Measurements from ENCODE around the gene NFXL1.

Gene NFXL1

GRCh38 chr4:47814618-47815295 is 99.6 kb downstream of the NFXL1 start:
- Histone ChIP-seq H3K4me3 (ENCODE audit: low read length) (no peak overlapping the region), H3K4me1 (ENCODE audit: insufficient read depth, low read length) (no peaks in the 10 kb centered on the region), H2AFZ (ENCODE audit: low read depth, low read length) (no peak overlapping the region), H3K9me3 (ENCODE audit: low read length) (no peaks in the 10 kb centered on the region), H3K27me3 (ENCODE audit: insufficient read depth, low read length) (no peaks in the 10 kb centered on the region), H3K36me3 (ENCODE audit: insufficient read depth, low read length) (no peaks in the 10 kb centered on the region)

- no peaks in the 10 kb centered on the region for H3K36me3 ChIP-seq (ENCODE audit: insufficient read depth, low read length)
- H3K4me1 ChIP-seq (ENCODE audit: insufficient read depth, low read length): no peaks in the 10 kb centered on the region
- H3K27me3 ChIP-seq (ENCODE audit: insufficient read depth, low read length): no peaks in the 10 kb centered on the region
- H2AFZ ChIP-seq (ENCODE audit: low read depth, low read length): no peak overlapping the region
- H3K4me3 ChIP-seq (ENCODE audit: low read length): no peak overlapping the region
- no peaks in the 10 kb centered on the region for H3K9me3 ChIP-seq (ENCODE audit: low read length)
These were observed 104.7 kb downstream of the NFXL1 start for GRCh38 chr4:47809654-47810203.

GRCh38 chr4:47804598-47804997 is 109.8 kb downstream of the NFXL1 start:
- H3K4me3 ChIP-seq (ENCODE audit: low read length): no peak overlapping the region
- H3K9me3 ChIP-seq (ENCODE audit: low read length): no peaks in the 10 kb centered on the region
- H3K36me3 ChIP-seq (ENCODE audit: insufficient read depth, low read length): no peaks in the 10 kb centered on the region
- H2AFZ ChIP-seq (ENCODE audit: low read depth, low read length): no peak overlapping the region
- H3K4me1 ChIP-seq (ENCODE audit: insufficient read depth, low read length): no peaks in the 10 kb centered on the region
- no peaks in the 10 kb centered on the region for H3K27me3 ChIP-seq (ENCODE audit: insufficient read depth, low read length)

GRCh38 chr4:47801481-47802002 is 112.8 kb downstream of the NFXL1 start:
- H2AFZ ChIP-seq (ENCODE audit: low read depth, low read length): no peak overlapping the region
- H3K4me3 ChIP-seq (ENCODE audit: low read length): no peak overlapping the region
- H3K27me3 ChIP-seq (ENCODE audit: insufficient read depth, low read length): no peaks in the 10 kb centered on the region
- no peaks in the 10 kb centered on the region for H3K36me3 ChIP-seq (ENCODE audit: insufficient read depth, low read length)
- H3K9me3 ChIP-seq (ENCODE audit: low read length): no peaks in the 10 kb centered on the region
- no peaks in the 10 kb centered on the region for H3K4me1 ChIP-seq (ENCODE audit: insufficient read depth, low read length)

- Histone ChIP-seq H2AFZ (ENCODE audit: low read depth, low read length) (no peak overlapping the region), H3K9me3 (ENCODE audit: low read length) (no peaks in the 10 kb centered on the region), H3K4me1 (ENCODE audit: insufficient read depth, low read length) (no peaks in the 10 kb centered on the region), H3K36me3 (ENCODE audit: insufficient read depth, low read length) (no peaks in the 10 kb centered on the region), H3K27me3 (ENCODE audit: insufficient read depth, low read length) (no peaks in the 10 kb centered on the region), H3K4me3 (ENCODE audit: low read length) (no peak overlapping the region)
These were observed 116.2 kb downstream of the NFXL1 start for GRCh38 chr4:47798165-47798564.

Measured in neuron (in vitro differentiated cells).